Left ventricle myocardium superior (tissue), 1 donor: ENCODE measurements around the gene ZKSCAN2. TPM values are rescaled to one million over a fixed set of nuclear protein-coding genes. Genes with fewer than 3 reads are reported as not detected.
A peak's percentile ranks its signal among the peaks of the same experiment; 100 is the strongest.

Source experiments
- ATAC-seq: fragments of 200-7000 bp; cut with Tn5 transposase; one replicate; pipeline ENCODE4 v1.9.1; 2020; ENCODE audit warnings: mild to moderate bottlenecking, moderate library complexity
- DNase-seq: peaks from one replicate; pipeline ENCODE4 v3.0.0-alpha.2; 2020
- intact Hi-C: fragments of 100-400 bp; cut with micrococcal nuclease; formaldehyde crosslinking; loops from one replicate; pipeline ENCODE4 v1.11.0; 2022
- total RNA-seq: library from RNA; stranded (reverse); fragmentation: NEBNext Ultra II Directional; extraction: Animal tissue kit (Norgen Biotek cat#: 25700); gene quantifications from one replicate; pipeline ENCODE4 v1.2.1, GENCODE V29; 2021
- donor health status: DM: no; HTN: yes; CAD: no; lungs with severe emphysema.

ZKSCAN2 gene
- total RNA-seq, 1 donor from 2014 or later, result 3.9 TPM

- intact Hi-C loops, result no loop called here
- DNase-seq (no peak), ATAC-seq (no peak)
These were observed 21.7 kb downstream of the ZKSCAN2 start for GRCh38 chr16:25235991-25236390.

- intact Hi-C loops, result no loop called here
- no peak for ATAC-seq
These were observed 29.3 kb downstream of the ZKSCAN2 start for GRCh38 chr16:25228372-25228771.

GRCh38 chr16:25224731-25225319, 32.8 kb downstream of the ZKSCAN2 start:
- intact Hi-C loops, result no loop called here
- ATAC-seq (no peak), DNase-seq (no peak)

More at GRCh38 chr16:25228372-25228771, 29.3 kb downstream of the ZKSCAN2 start:
- DNase-seq, result no peak

- ATAC-seq (no peak), DNase-seq (no peak)
- intact Hi-C loops, result no loop called here
These were observed 33.7 kb downstream of the ZKSCAN2 start for GRCh38 chr16:25223964-25224363.

- ATAC-seq (no peak), DNase-seq (no peak)
- intact Hi-C loops, result no loop called here
These were observed 34.7 kb downstream of the ZKSCAN2 start for GRCh38 chr16:25222959-25223358.

GRCh38 chr16:25219070-25219737, 38.4 kb downstream of the ZKSCAN2 start:
- no peak for DNase-seq
- no peak for ATAC-seq
- intact Hi-C loops, result no loop called here

- no peak for ATAC-seq
- DNase-seq, result no peak
- intact Hi-C loops, result no loop called here
These were observed 39.7 kb downstream of the ZKSCAN2 start for GRCh38 chr16:25217921-25218320.

GRCh38 chr16:25217112-25217511, 40.5 kb downstream of the ZKSCAN2 start:
- intact Hi-C loops, result no loop called here
- DNase-seq (no peak), ATAC-seq (no peak)

- intact Hi-C loops, result no loop called here
- peak; percentile 98 for ATAC-seq
These were observed 43.8 kb downstream of the ZKSCAN2 start for GRCh38 chr16:25213709-25214397.

GRCh38 chr16:25212636-25213035, 45.0 kb downstream of the ZKSCAN2 start:
- ATAC-seq (no peak), DNase-seq (no peak)
- intact Hi-C loops, result no loop called here

More at GRCh38 chr16:25213709-25214397, 43.8 kb downstream of the ZKSCAN2 start:
- DNase-seq, result no peak

GRCh38 chr16:25210758-25211157, 46.9 kb downstream of the ZKSCAN2 start:
- DNase-seq, result no peak
- ATAC-seq, result no peak
- intact Hi-C loops, result no loop called here

- intact Hi-C loops, result no loop called here
- DNase-seq (no peak), ATAC-seq (no peak)
These were observed 58.2 kb downstream of the ZKSCAN2 start for GRCh38 chr16:25199457-25199856.

GRCh38 chr16:25198021-25198420, 59.6 kb downstream of the ZKSCAN2 start:
- intact Hi-C loops, result no loop called here
- no peak for DNase-seq

GRCh38 chr16:25194273-25194878, 63.3 kb downstream of the ZKSCAN2 start:
- ATAC-seq (no peak), DNase-seq (no peak)
- intact Hi-C loops, result no loop called here

More at GRCh38 chr16:25198021-25198420, 59.6 kb downstream of the ZKSCAN2 start:
- no peak for ATAC-seq

- no peak for ATAC-seq
- no peak for DNase-seq
- intact Hi-C loops, result no loop called here
These were observed 65.5 kb downstream of the ZKSCAN2 start for GRCh38 chr16:25192096-25192495.

GRCh38 chr16:25189305-25189704, 68.3 kb downstream of the ZKSCAN2 start:
- ATAC-seq, result no peak
- DNase-seq, result no peak
- intact Hi-C loops, result no loop called here

GRCh38 chr16:25187491-25187795, 70.2 kb downstream of the ZKSCAN2 start:
- ATAC-seq (no peak), DNase-seq (no peak)
- intact Hi-C loops, result no loop called here
